ENCODE data around the gene OPTC.

- TF ChIP-seq POLR2A (IDR thresholded peaks at IDR 0.05): no peak
- TF ChIP-seq CTCF (IDR thresholded peaks at IDR 0.05): no peak
- no peak for TF ChIP-seq POLR2AphosphoS5 (IDR thresholded peaks at IDR 0.05)
These were observed 34.1 kb downstream of the OPTC start for GRCh38 chr1:203528063-203528462.

All from breast epithelium (tissue), 3 donors.